ENCODE measurements around the gene HTR2A.

HTR2A gene

GRCh38 chr13:46871557-46871956 is 25.3 kb downstream of the HTR2A start:
- DNase-seq (ENCODE audit: low read depth in 2 of 2) = no peak

DNA sequence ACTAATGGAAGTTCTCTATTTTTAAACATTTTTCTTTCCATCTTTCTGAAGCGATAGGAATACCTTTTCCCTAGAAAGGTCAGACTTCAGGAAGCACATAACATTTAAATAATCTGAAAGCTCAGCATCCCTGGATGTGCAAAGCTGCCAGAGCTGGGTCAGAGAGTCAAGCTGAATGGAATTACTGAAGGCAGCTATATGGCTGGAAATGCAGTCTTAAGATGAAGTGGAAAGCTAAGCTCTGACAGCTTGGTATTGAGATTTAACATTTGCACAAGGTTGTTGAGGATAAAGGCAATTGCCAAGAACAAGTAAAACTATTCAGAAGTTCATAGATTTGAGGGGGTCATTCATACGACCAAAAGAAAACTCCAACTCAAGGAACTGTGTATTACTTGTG is 28.8 kb downstream of the HTR2A start:
- DNase-seq (ENCODE audit: low read depth in 2 of 2) = no peak

- no peak for DNase-seq (ENCODE audit: low read depth in 2 of 2)
These were observed 30.7 kb downstream of the HTR2A start for GRCh38 chr13:46866150-46866549.

DNA sequence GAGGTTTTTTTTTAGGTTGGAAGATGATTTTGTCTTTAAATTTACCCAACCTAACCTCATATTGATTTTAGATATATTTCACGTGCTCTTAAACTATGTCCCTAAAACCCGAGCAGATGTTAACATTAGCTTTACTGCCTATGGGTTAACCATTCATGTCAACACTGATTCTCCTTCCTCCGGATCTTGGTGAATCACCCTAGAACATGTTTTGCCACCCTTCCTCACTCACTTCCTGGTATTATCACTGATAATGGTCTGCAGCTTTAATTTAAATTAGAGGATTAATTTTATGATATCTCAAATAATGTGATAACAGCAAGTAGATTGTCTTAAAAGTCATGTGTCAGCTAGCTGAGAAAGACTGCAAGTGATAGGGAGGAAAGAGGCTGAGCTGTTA is 31.9 kb downstream of the HTR2A start:
- DNase-seq (ENCODE audit: low read depth in 2 of 2) = no peak

DNA sequence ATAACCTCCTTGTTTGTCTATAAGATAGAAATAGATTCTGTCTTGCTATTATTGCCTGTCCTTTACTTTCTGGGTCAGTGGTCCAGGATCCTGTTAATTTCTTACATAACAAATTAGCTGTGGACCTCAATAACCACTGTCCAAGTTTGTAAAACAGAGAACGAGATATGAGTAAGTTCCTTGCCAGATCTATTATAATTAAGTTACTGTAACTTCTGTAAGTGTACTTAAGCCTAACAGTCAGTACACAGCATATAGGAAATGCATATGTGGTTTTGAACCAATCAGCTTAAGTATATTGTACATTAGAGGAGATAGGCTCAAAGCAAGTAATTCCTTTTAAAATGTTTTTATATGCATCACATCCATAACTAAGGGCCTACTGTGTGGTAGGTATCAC is 34.9 kb downstream of the HTR2A start:
- no peak for DNase-seq (ENCODE audit: low read depth in 2 of 2)

DNA sequence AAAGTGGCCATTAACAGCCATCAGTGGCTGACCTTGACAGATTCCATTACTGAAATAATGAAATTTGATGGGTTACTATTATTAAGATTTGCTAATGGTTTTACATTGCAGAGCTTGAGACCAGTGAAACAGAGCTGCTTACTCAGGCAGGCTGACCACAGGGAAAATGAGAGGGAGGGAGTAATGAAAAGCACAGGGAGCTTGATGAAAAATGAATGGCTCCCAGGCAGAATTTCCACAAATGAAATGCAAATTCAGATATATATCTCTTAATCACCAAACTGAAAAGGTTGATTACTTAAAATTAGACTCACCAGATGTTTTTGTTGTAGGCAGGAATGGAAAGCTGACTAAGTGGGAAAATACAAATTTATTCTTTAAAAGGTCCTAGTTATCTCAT is 36.1 kb downstream of the HTR2A start:
- DNase-seq (ENCODE audit: low read depth in 2 of 2) = no peak

DNA sequence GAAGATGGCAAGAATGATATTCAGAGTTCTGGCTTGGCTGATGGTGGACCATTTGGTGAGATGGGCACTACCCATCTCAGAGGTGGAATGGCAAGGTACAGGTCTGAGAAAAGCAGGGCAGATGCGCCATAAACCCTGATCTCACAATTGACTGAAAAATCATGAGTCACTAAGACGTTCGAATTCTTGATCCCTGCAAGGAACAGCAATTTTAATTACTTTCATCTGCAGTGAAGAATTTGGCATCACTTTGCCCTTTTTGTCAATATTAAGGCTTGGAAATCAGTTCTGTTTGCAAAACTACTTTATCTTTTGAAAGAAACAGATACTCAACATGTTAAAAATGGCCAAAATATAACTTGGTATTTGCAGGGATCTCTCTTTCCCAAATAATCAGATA is 38.1 kb downstream of the HTR2A start:
- DNase-seq (ENCODE audit: low read depth in 2 of 2) = no peak

GRCh38 chr13:46858163-46858562 is 38.7 kb downstream of the HTR2A start:
- no peak for DNase-seq (ENCODE audit: low read depth in 2 of 2)

- no peak for DNase-seq (ENCODE audit: low read depth in 2 of 2)
These were observed 41.2 kb downstream of the HTR2A start for GRCh38 chr13:46855664-46856063.

DNA sequence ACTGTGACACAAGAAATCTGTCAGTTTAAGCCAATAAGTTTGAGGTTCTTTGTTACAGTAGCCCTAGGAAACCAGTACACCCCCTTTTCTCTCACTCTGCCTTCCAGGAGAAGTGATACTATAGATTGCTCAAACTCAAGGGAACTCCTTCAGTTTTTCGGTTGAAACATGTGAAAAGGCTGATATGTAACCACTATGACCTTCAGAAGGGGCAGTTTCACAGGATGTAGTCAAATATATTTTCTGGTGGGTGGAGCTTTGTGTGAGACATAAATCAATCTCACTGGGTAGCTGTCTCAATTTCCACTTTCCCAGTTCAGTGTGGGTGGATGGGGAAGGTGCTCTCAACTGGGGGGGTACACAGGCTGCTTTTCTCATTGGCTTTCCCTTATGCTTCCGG is 41.7 kb downstream of the HTR2A start:
- DNase-seq (ENCODE audit: low read depth in 2 of 2) = no peak

GRCh38 chr13:46852168-46852567 is 44.7 kb downstream of the HTR2A start:
- no peak for DNase-seq (ENCODE audit: low read depth in 2 of 2)

- no peak for DNase-seq (ENCODE audit: low read depth in 2 of 2)
These were observed 46.6 kb downstream of the HTR2A start for GRCh38 chr13:46850214-46850613.

DNA sequence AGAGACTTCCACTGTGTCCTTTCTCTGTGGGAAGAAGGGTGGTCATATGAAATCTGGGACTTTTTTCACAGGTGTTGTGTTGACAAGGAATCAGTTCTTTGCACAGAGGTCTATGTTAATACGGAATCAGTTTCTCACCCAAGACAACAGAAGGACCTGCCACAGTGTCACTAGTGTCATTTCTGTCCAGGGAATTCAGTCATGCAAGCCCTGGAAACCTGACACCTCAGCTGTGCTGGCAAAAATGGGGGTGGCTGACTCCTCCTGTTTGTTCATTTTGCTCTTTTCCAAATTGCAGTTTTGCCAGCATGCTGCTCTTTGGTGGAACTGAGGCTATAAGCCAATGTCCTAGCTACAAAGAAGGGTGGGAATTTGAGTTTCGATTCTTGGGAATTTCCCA is 50.1 kb downstream of the HTR2A start:
- DNase-seq (ENCODE audit: low read depth in 2 of 2) = no peak

GRCh38 chr13:46845146-46845545 is 51.7 kb downstream of the HTR2A start:
- DNase-seq (ENCODE audit: low read depth in 2 of 2) = no peak

- DNase-seq (ENCODE audit: low read depth in 2 of 2) = no peak
These were observed 52.4 kb downstream of the HTR2A start for GRCh38 chr13:46844431-46844830.

DNA sequence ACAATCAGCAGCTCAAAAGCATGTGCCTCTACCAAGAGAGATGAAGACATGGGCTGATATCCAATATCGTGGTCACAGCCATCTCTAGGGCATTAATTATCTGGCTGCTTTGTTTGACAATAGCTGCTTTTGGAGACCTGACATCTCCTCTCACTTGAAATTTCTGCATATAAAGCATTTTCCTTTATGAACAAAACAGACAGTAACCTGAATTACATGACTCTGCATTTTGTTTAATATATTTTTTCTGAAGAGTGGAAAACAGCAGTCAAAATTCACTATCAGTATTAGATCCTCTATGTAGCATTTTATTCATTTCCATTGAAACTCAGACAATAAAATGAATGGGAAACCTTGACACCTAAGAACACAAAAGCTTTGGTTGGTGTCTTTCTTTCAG is 57.5 kb downstream of the HTR2A start:
- no peak for DNase-seq (ENCODE audit: low read depth in 2 of 2)

DNA sequence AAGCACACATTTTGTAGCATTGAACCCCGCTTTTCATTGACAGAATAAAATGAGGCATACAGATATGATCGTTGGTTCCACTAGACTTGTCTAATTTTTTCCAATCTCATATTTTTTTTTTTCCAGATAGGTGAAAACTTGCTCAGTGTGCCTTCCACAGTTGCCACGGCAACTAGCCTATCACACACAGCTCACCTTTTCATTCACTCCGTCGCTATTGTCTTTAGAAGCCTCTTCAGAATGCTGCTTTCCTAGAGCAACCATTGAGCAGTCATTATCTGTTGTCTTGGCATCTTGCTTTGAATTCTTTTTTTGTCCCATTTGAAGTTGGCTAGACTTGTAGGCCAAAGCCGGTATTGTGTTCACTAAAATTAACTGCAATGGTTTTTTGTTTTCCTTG is 62.2 kb downstream of the HTR2A start:
- no peak for DNase-seq (ENCODE audit: low read depth in 2 of 2)

- DNase-seq (ENCODE audit: low read depth in 2 of 2) = no peak
These were observed 65.2 kb downstream of the HTR2A start for GRCh38 chr13:46831588-46832194.

- DNase-seq (ENCODE audit: low read depth in 2 of 2) = no peak
These were observed 66.3 kb downstream of the HTR2A start for GRCh38 chr13:46830405-46831005.

DNA sequence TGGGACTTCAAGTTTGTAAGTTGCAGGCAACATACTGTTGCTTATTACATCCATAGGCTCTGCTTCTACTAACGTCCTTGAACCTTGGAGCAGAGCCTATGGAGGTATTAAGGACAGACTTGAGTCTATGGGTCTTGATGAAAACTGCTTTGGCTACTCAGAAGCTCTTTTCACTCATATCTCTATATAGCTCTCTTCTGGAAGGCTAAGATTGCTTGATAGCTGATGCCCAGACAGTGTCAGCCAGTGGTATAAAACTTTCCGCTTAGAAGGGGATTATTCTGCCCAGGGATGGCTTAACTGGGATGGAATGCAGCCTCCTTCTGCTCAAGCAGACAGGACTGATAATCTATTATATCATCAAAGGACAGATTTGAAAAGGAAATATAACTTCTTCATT is 74.3 kb downstream of the HTR2A start:
- no peak for DNase-seq (ENCODE audit: low read depth in 2 of 2)

GRCh38 chr13:46817838-46818476 is 78.9 kb downstream of the HTR2A start:
- no peak for DNase-seq (ENCODE audit: low read depth in 2 of 2)

- no peak for DNase-seq (ENCODE audit: low read depth in 2 of 2)
These were observed 79.8 kb downstream of the HTR2A start for GRCh38 chr13:46817095-46817494.

- DNase-seq (ENCODE audit: low read depth in 2 of 2) = no peak
These were observed 80.5 kb downstream of the HTR2A start for GRCh38 chr13:46816371-46816770.
